ENCODE measurements around the gene CENPF.

Gene CENPF

DNA sequence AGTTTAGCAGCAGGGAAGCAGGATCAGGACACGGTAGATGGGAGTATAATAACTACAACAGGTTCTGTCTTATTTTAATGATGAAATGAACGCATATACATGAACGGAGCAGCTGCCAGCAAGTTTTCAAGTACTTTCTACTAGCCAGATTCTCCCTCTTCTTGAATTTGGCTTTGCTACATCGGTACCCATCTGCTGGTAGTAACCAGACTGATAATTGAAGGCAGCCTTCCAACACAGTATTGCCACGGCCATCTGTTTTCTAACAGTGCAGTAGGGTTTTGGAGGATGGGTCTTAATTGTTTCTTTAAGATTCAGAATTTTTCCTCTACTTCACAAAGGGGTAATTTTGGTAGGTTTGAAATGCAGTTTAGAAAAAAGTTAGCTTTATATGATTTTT, 33.4 kb downstream of the CENPF start:
- H2AFZ ChIP-seq (ENCODE audit: low read depth, low read length), result no peak overlapping the region
- no peak overlapping the region for H3K27ac ChIP-seq (ENCODE audit: low read length)
- H3K4me2 ChIP-seq (ENCODE audit: low read length), result no peak overlapping the region
- peaks cover 90% of the 10 kb centered on the region for H3K36me3 ChIP-seq (replicated peaks; ENCODE audit: low read depth, low read length)
- no peak overlapping the region for H3K4me3 ChIP-seq (ENCODE audit: low read length)
- no peak for TF ChIP-seq EZH2phosphoT487 (IDR thresholded peaks at IDR 0.05; ENCODE audit: low read depth)
- TF ChIP-seq, protein P1, sequence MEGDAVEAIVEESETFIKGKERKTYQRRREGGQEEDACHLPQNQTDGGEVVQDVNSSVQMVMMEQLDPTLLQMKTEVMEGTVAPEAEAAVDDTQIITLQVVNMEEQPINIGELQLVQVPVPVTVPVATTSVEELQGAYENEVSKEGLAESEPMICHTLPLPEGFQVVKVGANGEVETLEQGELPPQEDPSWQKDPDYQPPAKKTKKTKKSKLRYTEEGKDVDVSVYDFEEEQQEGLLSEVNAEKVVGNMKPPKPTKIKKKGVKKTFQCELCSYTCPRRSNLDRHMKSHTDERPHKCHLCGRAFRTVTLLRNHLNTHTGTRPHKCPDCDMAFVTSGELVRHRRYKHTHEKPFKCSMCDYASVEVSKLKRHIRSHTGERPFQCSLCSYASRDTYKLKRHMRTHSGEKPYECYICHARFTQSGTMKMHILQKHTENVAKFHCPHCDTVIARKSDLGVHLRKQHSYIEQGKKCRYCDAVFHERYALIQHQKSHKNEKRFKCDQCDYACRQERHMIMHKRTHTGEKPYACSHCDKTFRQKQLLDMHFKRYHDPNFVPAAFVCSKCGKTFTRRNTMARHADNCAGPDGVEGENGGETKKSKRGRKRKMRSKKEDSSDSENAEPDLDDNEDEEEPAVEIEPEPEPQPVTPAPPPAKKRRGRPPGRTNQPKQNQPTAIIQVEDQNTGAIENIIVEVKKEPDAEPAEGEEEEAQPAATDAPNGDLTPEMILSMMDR (IDR thresholded peaks at IDR 0.05; ENCODE audit: low read depth, low read length), result no peak
- no peak overlapping the region for H3K9ac ChIP-seq (ENCODE audit: low read length)
- H4K20me1 ChIP-seq (ENCODE audit: insufficient read depth, low read length), result no peaks in the 10 kb centered on the region; the same call in 1 of the 2 replicates
- H3K4me1 ChIP-seq (ENCODE audit: low read length), result no peaks in the 10 kb centered on the region
- no peaks in the 10 kb centered on the region for H3K27me3 ChIP-seq (ENCODE audit: low read depth, low read length)
- no peaks in the 10 kb centered on the region for H3K9me3 ChIP-seq (ENCODE audit: insufficient read depth, low read length)
- peaks cover 3% of the 10 kb centered on the region; the same call in 1 of the 2 replicates for H3K79me2 ChIP-seq (ENCODE audit: low read length)

DNA sequence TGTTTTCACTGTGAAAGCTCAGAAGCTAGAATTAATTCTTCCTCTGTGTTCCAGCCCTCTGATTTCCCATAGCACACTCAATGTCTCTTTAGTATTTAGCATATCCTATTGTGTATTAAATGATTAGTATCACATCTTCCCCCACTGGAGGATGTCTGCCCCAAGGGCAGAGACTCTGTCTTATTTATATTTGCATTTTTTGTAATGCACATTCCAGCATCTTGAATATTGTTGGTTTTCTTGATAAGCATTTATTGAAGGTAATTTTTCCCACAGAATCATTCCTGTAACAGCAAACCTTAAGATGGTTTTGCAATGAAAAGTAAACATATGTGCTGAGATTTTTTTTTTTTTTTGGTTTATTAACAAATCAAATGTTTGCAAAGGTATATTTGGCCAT, 34.1 kb downstream of the CENPF start:
- H2AFZ ChIP-seq (ENCODE audit: low read depth, low read length), result no peak overlapping the region
- H3K79me2 ChIP-seq (ENCODE audit: low read length), result peaks cover 3% of the 10 kb centered on the region; the same call in 1 of the 2 replicates
- no peaks in the 10 kb centered on the region for H3K4me1 ChIP-seq (ENCODE audit: low read length)
- no peaks in the 10 kb centered on the region for H3K27me3 ChIP-seq (ENCODE audit: low read depth, low read length)
- no peak overlapping the region for H3K27ac ChIP-seq (ENCODE audit: low read length)
- H3K9me3 ChIP-seq (ENCODE audit: insufficient read depth, low read length), result no peaks in the 10 kb centered on the region
- H3K4me3 ChIP-seq (ENCODE audit: low read length), result no peak overlapping the region
- TF ChIP-seq, protein P1 (IDR thresholded peaks at IDR 0.05; ENCODE audit: low read depth, low read length), result no peak
- no peak for TF ChIP-seq EZH2phosphoT487 (IDR thresholded peaks at IDR 0.05; ENCODE audit: low read depth)
- H3K36me3 ChIP-seq (replicated peaks; ENCODE audit: low read depth, low read length), result peaks cover 91% of the 10 kb centered on the region
- no peaks in the 10 kb centered on the region; the same call in 1 of the 2 replicates for H4K20me1 ChIP-seq (ENCODE audit: insufficient read depth, low read length)
- H3K4me2 ChIP-seq (ENCODE audit: low read length), result no peak overlapping the region
- no peak overlapping the region for H3K9ac ChIP-seq (ENCODE audit: low read length)

DNA sequence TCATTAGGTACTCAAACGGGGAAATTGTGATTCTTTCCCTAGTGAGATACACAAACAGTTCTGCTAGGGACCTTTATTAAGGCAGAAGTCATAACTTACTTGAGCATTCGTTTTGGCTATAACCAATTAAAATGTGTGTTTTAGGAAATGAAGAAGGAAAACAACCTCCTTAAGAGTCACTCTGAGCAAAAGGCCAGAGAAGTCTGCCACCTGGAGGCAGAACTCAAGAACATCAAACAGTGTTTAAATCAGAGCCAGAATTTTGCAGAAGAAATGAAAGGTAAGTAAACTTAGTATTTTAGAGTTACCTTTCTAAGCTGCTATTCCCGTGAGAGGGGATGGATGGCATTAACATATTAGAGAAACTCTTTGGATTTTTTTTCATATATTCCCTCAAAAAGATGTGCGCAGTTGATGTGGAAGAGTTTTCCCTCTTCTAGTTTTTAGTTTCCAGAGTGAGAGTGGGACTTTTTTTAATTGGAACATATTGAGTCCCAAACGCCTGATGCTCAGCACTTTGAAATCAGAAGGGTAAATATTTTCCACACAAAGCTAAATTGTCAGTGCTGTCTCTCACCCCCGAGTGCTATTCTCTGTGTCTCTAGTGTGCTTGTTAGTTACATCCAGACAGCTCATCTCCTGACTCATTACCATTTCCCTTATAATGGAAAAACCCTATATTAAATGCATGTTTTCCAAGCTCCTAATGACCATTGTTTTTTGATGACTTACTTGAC, 34.9 kb downstream of the CENPF start:
- H4K20me1 ChIP-seq (ENCODE audit: insufficient read depth, low read length), result no peaks in the 10 kb centered on the region; the same call in 1 of the 2 replicates
- no peak for TF ChIP-seq EZH2phosphoT487 (IDR thresholded peaks at IDR 0.05; ENCODE audit: low read depth)
- TF ChIP-seq, protein P1 (IDR thresholded peaks at IDR 0.05; ENCODE audit: low read depth, low read length), result peak; percentile 84
- H3K79me2 ChIP-seq (ENCODE audit: low read length), result peaks cover 3% of the 10 kb centered on the region; the same call in 1 of the 2 replicates

DNA sequence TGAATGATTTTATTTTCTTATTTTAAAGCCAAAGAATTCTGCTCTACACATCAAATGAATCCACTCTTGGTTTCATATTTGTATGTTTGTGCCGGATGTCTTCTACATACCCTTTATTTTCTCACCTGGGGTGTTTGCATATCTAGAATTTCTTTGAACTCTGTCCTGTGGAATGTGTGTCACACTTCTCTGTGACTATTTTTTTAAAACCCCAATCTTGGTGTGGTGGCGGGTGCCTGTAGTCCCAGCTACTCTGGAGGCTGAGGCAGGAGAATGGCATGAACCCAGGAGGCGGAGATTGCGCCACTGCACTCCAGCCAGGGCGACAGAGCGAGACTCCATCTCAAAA, 35.4 kb downstream of the CENPF start:
- H3K9me3 ChIP-seq (ENCODE audit: insufficient read depth, low read length), result no peaks in the 10 kb centered on the region
- H3K36me3 ChIP-seq (replicated peaks; ENCODE audit: low read depth, low read length), result peaks cover 90% of the 10 kb centered on the region
- no peak overlapping the region for H3K4me2 ChIP-seq (ENCODE audit: low read length)
- H3K27me3 ChIP-seq (ENCODE audit: low read depth, low read length), result no peaks in the 10 kb centered on the region
- no peak overlapping the region for H3K27ac ChIP-seq (ENCODE audit: low read length)
- no peaks in the 10 kb centered on the region; the same call in 1 of the 2 replicates for H4K20me1 ChIP-seq (ENCODE audit: insufficient read depth, low read length)
- no peaks in the 10 kb centered on the region for H3K4me1 ChIP-seq (ENCODE audit: low read length)
- H3K79me2 ChIP-seq (ENCODE audit: low read length), result peaks cover 3% of the 10 kb centered on the region; the same call in 1 of the 2 replicates
- no peak overlapping the region for H2AFZ ChIP-seq (ENCODE audit: low read depth, low read length)
- no peak overlapping the region for H3K9ac ChIP-seq (ENCODE audit: low read length)
- H3K4me3 ChIP-seq (ENCODE audit: low read length), result no peak overlapping the region
- TF ChIP-seq, protein P1 (IDR thresholded peaks at IDR 0.05; ENCODE audit: low read depth, low read length), result no peak

More for the DNA sequence above, 34.9 kb downstream of the CENPF start:
- H3K27me3 ChIP-seq (ENCODE audit: low read depth, low read length), result no peaks in the 10 kb centered on the region
- peaks cover 91% of the 10 kb centered on the region for H3K36me3 ChIP-seq (replicated peaks; ENCODE audit: low read depth, low read length)
- H3K9ac ChIP-seq (ENCODE audit: low read length), result no peak overlapping the region
- no peak overlapping the region for H2AFZ ChIP-seq (ENCODE audit: low read depth, low read length)
- no peaks in the 10 kb centered on the region for H3K9me3 ChIP-seq (ENCODE audit: insufficient read depth, low read length)
- no peak overlapping the region for H3K4me3 ChIP-seq (ENCODE audit: low read length)
- no peaks in the 10 kb centered on the region for H3K4me1 ChIP-seq (ENCODE audit: low read length)
- no peak overlapping the region for H3K27ac ChIP-seq (ENCODE audit: low read length)
- no peak overlapping the region for H3K4me2 ChIP-seq (ENCODE audit: low read length)
